ENCODE measurements around the gene IL9R. TPM values are rescaled to one million over a fixed set of nuclear protein-coding genes. Genes with fewer than 3 reads are reported as not detected.

The IL9R gene
- total and polyA plus RNA-seq, 11 donors: 0.16 TPM; not detected in 10

GRCh38 chrX:155959018-155959587, 38.4 kb upstream of the IL9R start:
- no peak for DNase-seq
- TF ChIP-seq CTCF (IDR thresholded peaks at IDR 0.05) (no peak), POLR2A (IDR thresholded peaks at IDR 0.05) (no peak)
- no peak for ATAC-seq
- no peak overlapping the region for H3K4me3 ChIP-seq
- H3K36me3 ChIP-seq: no peaks in the 10 kb centered on the region
- 61 to 65% (median 64%) methylated on average over 5 of the region's 5 CpGs for WGBS, 4 donors
- peaks cover 0 to 14% (median 3%) of the 10 kb centered on the region in 12 donors for H3K9me3 ChIP-seq
- no peak overlapping the region for H3K27ac ChIP-seq
- H3K4me1 ChIP-seq: no peaks in the 10 kb centered on the region
- intact Hi-C loops (cut with DNase I): no loop called here
- H3K27me3 ChIP-seq: peaks cover 0 to 10% (median 0%) of the 10 kb centered on the region in 9 donors

GRCh38 chrX:155962906-155963305, 34.6 kb upstream of the IL9R start:
- whole genome bisulfite sequencing, 4 donors: 24 to 34% (median 31%) methylated on average over 1 of the region's 1 CpG
- no peak for ATAC-seq

GRCh38 chrX:155966876-155967275, 30.6 kb upstream of the IL9R start:
- WGBS, 4 donors: 44 to 47% (median 47%) methylated on average over 8 of the region's 8 CpGs
- TF ChIP-seq POLR2A (IDR thresholded peaks at IDR 0.05) (no peak), CTCF (IDR thresholded peaks at IDR 0.05) (peak in 4 of 12 donors; percentile 8 to 52 (median 24))
- Histone ChIP-seq H3K36me3 (no peaks in the 10 kb centered on the region), H3K9me3 (peaks cover 0 to 27% (median 3%) of the 10 kb centered on the region in 12 donors), H3K27me3 (peaks cover 0 to 9% (median 0%) of the 10 kb centered on the region in 9 donors), H3K27ac (no peak overlapping the region), H3K4me3 (no peak overlapping the region), H3K4me1 (no peaks in the 10 kb centered on the region)
- intact Hi-C loops (cut with DNase I): no loop called here
- DNase-seq: no peak
- no peak for ATAC-seq

More at GRCh38 chrX:155962906-155963305, 34.6 kb upstream of the IL9R start:
- no peak for DNase-seq
- TF ChIP-seq CTCF (IDR thresholded peaks at IDR 0.05) (no peak), POLR2A (IDR thresholded peaks at IDR 0.05) (no peak)
- Histone ChIP-seq H3K27me3 (peaks cover 0 to 10% (median 0%) of the 10 kb centered on the region in 9 donors), H3K4me3 (no peak overlapping the region), H3K9me3 (peaks cover 0 to 17% (median 3%) of the 10 kb centered on the region in 12 donors), H3K27ac (no peak overlapping the region), H3K4me1 (no peaks in the 10 kb centered on the region), H3K36me3 (no peaks in the 10 kb centered on the region)
- intact Hi-C loops (cut with DNase I): no loop called here

- 66 to 83% (median 72%) methylated on average over 3 of the region's 3 CpGs for WGBS, 4 donors
- DNase-seq (no peak), ATAC-seq (no peak)
- Histone ChIP-seq H3K4me3 (no peak overlapping the region), H3K36me3 (no peaks in the 10 kb centered on the region), H3K27me3 (peaks cover 0 to 6% (median 0%) of the 10 kb centered on the region in 9 donors), H3K9me3 (peaks cover 0 to 26% (median 3%) of the 10 kb centered on the region in 12 donors), H3K4me1 (no peaks in the 10 kb centered on the region), H3K27ac (no peak overlapping the region)
- intact Hi-C loops (cut with DNase I): no loop called here
- no peak for TF ChIP-seq POLR2A (IDR thresholded peaks at IDR 0.05)
- TF ChIP-seq CTCF (IDR thresholded peaks at IDR 0.05): no peak
Measured at GRCh38 chrX:155967653-155968325, 29.7 kb upstream of the IL9R start.
